ENCODE data around the gene ZNF506.

DNA sequence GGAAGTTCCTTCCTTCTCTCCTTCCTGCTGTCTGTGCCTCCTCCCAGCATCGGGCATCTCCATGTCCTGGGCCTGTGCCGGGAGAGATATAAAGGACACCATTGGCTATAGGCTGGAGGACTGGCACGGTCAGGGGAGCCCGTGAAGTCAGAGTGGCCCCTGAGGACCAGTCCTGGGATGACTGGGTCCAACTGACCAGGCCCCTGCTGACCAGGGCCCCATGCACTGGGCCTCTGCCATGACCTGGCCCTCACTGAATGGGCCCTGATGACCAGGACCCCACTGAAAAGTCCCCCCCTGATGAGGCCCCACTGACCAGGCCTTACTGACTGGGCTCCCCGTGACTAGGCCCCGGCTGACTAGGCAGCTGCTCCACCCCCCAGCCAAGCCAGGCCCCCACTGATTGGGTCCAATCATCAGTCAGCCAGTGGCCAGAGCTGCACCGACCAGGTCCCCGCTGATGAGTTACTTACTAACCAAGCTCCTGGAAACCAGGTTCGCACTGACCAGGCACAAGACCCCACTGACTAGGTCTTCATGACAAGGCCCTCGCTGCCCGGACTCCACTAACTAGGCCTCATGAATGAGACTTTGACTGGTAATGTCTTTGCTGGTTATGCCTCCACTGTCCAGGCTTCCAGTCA is 68.7 kb downstream of the ZNF506 start:
- no peak for TF ChIP-seq FOXM1 (IDR thresholded peaks at IDR 0.05; ENCODE audit: borderline replicate concordance)
- no peak for TF ChIP-seq L3MBTL2 (conservative IDR thresholded peaks at IDR 0.05)
- no peak for TF ChIP-seq SP1 (IDR thresholded peaks at IDR 0.05)
- no peak for TF ChIP-seq ZNF384 (IDR thresholded peaks at IDR 0.05)
- TF ChIP-seq SUZ12 (IDR thresholded peaks at IDR 0.05): no peak
- TF ChIP-seq FOXK2 (IDR thresholded peaks at IDR 0.05): no peak
- TF ChIP-seq HDGF (IDR thresholded peaks at IDR 0.05; ENCODE audit: borderline replicate concordance): no peak
- no peak for TF ChIP-seq BHLHE40 (IDR thresholded peaks at IDR 0.05; ENCODE audit: borderline replicate concordance)
- no peak for TF ChIP-seq NFRKB (IDR thresholded peaks at IDR 0.05)
- TF ChIP-seq TARDBP (IDR thresholded peaks at IDR 0.05): no peak
- TF ChIP-seq LEF1 (IDR thresholded peaks at IDR 0.05; ENCODE audit: borderline replicate concordance): no peak

Data from HEK293T (cell line).